ENCODE data around the gene LRRC56. TPM values are rescaled to one million over a fixed set of nuclear protein-coding genes. Genes with fewer than 3 reads are reported as not detected.

LRRC56 gene
- total RNA-seq, 1 donor from 2014 or later, result 7.6 TPM

GRCh38 chr11:534396-535209 lies 2.7 kb upstream of the LRRC56 start:
- ATAC-seq, result peak in 1 of 2 donors; percentile 2
- DNase-seq, result peak; percentile 75
- TF ChIP-seq CTCF (IDR thresholded peaks at IDR 0.05), result no peak
- Histone ChIP-seq H3K9me3 (no peaks in the 10 kb centered on the region), H3K4me1 (peaks cover 34% of the 10 kb centered on the region), H3K36me3 (peaks cover 33% of the 10 kb centered on the region), H3K27me3 (ENCODE audit: low read depth) (peaks cover 4% of the 10 kb centered on the region), H3K27ac (peak overlapping the region; percentile 59), H3K4me3 (peak overlapping the region; percentile 80)
- intact Hi-C loops (cut with DNase I), result no loop called here

GRCh38 chr11:535210-535518 lies 2.2 kb upstream of the LRRC56 start:
- TF ChIP-seq CTCF (IDR thresholded peaks at IDR 0.05), result no peak
- ATAC-seq, result no peak
- intact Hi-C loops (cut with DNase I), result no loop called here
- Histone ChIP-seq H3K4me3 (peak overlapping the region; percentile 80), H3K27ac (peak overlapping the region; percentile 59), H3K4me1 (peaks cover 34% of the 10 kb centered on the region), H3K9me3 (no peaks in the 10 kb centered on the region), H3K36me3 (peaks cover 33% of the 10 kb centered on the region), H3K27me3 (ENCODE audit: low read depth) (peaks cover 4% of the 10 kb centered on the region)
- no peak for DNase-seq

- peak; percentile 95 for DNase-seq
- intact Hi-C loops (cut with DNase I), result no loop called here
- Histone ChIP-seq H3K4me3 (peak within 1 kb of the TSS; percentile 80), H3K27me3 (ENCODE audit: low read depth) (peaks cover 4% of the 10 kb centered on the region), H3K27ac (peak within 1 kb of the TSS; percentile 85), H3K4me1 (peaks cover 34% of the 10 kb centered on the region), H3K36me3 (peaks cover 33% of the 10 kb centered on the region), H3K9me3 (no peaks in the 10 kb centered on the region)
- ATAC-seq, result peak; percentile 92
- no peak for TF ChIP-seq CTCF (IDR thresholded peaks at IDR 0.05)
These were observed 1.5 kb upstream of the LRRC56 start, which contains the start of gene HRAS for GRCh38 chr11:535519-536454. TSS of gene HRAS (minus strand) at chr11:535576.

- Histone ChIP-seq H3K27me3 (ENCODE audit: low read depth) (peaks cover 4% of the 10 kb centered on the region), H3K9me3 (no peaks in the 10 kb centered on the region), H3K4me3 (peak overlapping the region; percentile 75), H3K27ac (peak overlapping the region; percentile 85), H3K36me3 (peaks cover 15% of the 10 kb centered on the region), H3K4me1 (peaks cover 34% of the 10 kb centered on the region)
- intact Hi-C loops (cut with DNase I), result no loop called here
- TF ChIP-seq CTCF (IDR thresholded peaks at IDR 0.05), result no peak
- no peak for ATAC-seq
- no peak for DNase-seq
These were observed 499 bp downstream of the LRRC56 start for GRCh38 chr11:537622-538430.
